ENCODE measurements around the gene NAA60.

The NAA60 gene

GRCh38 chr16:3484318-3485096 is 41.0 kb downstream of the NAA60 start:
- no peak for TF ChIP-seq GATA1 (IDR thresholded peaks at IDR 0.05; ENCODE audit: low read depth, low read length)
- TF ChIP-seq POLR2A (IDR thresholded peaks at IDR 0.05; ENCODE audit: low read length): no peak
- no peak for DNase-seq

- no peak for TF ChIP-seq POLR2A (IDR thresholded peaks at IDR 0.05; ENCODE audit: low read length)
- no peak for TF ChIP-seq GATA1 (IDR thresholded peaks at IDR 0.05; ENCODE audit: low read depth, low read length)
- DNase-seq: no peak
Measured at GRCh38 chr16:3485097-3485745, 41.7 kb downstream of the NAA60 start.

- no peak for DNase-seq
- no peak for TF ChIP-seq GATA1 (IDR thresholded peaks at IDR 0.05; ENCODE audit: low read depth, low read length)
- TF ChIP-seq POLR2A (IDR thresholded peaks at IDR 0.05; ENCODE audit: low read length): no peak
Measured at GRCh38 chr16:3485821-3486505, 42.5 kb downstream of the NAA60 start.

GRCh38 chr16:3486506-3487215 is 43.2 kb downstream of the NAA60 start:
- TF ChIP-seq GATA1 (IDR thresholded peaks at IDR 0.05; ENCODE audit: low read depth, low read length) (no peak), POLR2A (IDR thresholded peaks at IDR 0.05; ENCODE audit: low read length) (no peak)
- DNase-seq: no peak

- no peak for DNase-seq
- TF ChIP-seq POLR2A (IDR thresholded peaks at IDR 0.05; ENCODE audit: low read length): no peak
- TF ChIP-seq GATA1 (IDR thresholded peaks at IDR 0.05; ENCODE audit: low read depth, low read length): no peak
Measured at GRCh38 chr16:3487521-3488410, 44.3 kb downstream of the NAA60 start.

GRCh38 chr16:3488801-3489200 is 45.3 kb downstream of the NAA60 start:
- TF ChIP-seq POLR2A (IDR thresholded peaks at IDR 0.05; ENCODE audit: low read length): no peak
- TF ChIP-seq GATA1 (IDR thresholded peaks at IDR 0.05; ENCODE audit: low read depth, low read length): no peak
- DNase-seq: no peak

DNA sequence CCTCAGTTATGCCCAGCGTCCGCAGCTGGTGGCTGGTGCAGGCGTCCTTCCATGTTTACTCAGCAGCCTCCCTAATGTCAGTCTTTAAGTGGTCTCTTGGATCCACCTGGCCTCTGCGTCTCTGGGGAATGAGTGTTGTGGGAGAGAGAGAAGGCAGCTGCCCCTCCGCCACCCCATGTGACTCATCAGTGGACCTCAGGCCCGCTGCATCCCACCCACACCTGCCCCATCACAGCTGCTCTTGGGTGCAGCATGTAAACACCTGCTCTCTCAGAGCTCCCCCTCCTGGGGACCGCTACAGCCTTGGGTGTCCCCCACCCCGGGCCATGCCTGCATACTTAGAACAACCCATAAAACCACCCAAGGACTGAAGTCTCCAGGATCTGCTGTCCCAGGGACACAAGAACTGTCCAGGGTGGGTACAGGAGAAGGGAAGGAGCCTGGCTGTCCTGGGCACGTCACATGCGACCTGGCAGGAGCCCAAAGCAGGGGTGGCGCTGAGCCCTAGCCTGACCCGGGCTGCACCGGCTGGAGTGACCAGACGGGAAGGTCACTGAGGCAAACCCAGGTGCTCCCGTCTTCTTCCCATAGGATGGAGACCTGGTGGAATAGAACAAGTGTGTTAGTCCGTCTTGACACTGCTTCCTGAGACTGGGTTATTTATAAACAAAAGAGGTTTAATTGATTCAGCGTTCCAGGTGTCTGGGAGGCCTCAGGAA is 47.6 kb downstream of the NAA60 start:
- TF ChIP-seq POLR2A (IDR thresholded peaks at IDR 0.05; ENCODE audit: low read length): no peak
- no peak for TF ChIP-seq GATA1 (IDR thresholded peaks at IDR 0.05; ENCODE audit: low read depth, low read length)
- DNase-seq: no peak

DNA sequence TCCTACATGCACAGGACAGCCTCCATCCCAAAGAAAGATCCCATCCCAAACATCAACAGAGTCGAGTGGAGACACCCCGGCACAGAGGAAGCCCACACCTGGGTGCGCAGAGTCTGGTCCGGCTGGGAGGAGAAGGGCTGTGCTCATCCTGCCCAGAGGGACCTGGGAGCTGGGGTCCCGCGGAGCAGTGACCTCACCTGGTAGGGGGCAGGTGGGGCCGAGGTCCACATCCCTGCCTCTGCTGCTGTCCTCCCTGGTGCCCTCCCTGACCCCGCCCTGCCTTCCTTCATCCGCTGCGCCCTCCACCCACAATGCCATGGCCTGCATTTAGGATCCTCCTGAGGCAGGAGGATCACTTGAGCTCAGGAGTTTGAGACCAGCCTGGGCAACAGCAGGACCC is 48.9 kb downstream of the NAA60 start:
- TF ChIP-seq GATA1 (IDR thresholded peaks at IDR 0.05; ENCODE audit: low read depth, low read length): no peak
- DNase-seq: no peak

DNA sequence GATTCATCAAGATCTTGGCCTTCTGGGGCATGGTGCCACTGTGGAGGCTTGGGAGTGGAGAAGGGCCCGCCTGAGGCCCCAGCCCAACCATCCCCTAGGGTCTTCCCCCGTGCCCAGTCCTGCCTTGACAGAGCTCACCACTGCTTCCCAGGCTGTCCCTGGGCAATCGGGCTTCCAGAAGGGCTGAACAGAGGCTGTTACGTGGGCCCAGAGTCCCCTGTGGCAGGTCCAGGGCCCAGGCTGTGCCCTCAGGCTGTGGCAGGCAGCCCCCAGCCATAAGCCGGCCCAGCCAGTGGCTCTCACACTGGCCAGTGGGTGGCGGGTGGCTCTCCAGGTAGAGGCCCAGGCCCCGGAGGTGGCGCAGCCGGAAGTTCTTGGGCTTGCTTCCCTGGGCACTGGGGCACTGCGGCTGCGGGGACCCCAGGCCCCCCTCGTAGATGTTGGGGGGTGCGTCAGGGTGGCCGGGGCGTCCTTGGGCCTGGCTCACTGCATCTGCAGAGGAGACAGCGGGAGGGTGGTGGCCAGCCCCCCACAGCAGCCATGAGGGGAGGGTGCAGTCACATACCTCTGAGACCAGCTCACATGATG is 51.0 kb downstream of the NAA60 start:
- DNase-seq: no peak
- no peak for TF ChIP-seq GATA1 (IDR thresholded peaks at IDR 0.05; ENCODE audit: low read depth, low read length)

DNA sequence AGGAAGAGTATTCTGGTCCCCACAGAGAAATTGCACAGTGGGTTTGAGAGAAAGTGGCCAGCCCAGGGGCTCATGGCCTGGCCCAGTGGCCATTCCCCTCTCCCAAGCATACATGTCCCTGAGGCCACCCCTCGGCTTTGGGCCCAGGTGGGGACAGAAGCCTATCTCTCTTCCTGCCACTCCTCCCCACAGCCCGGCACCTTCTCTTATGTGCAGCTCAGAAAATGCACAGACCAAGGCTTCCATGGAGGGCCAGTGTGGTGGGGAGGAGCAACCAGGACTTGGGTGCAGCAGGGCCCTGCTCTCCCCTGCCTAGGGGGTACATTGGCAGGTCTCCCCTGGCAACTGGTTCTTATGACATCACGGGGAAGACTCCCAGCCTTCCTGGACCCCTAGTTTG is 51.7 kb downstream of the NAA60 start, which contains the start of gene C16orf90:
TSS of gene C16orf90 (minus strand) at position 314 of the 400 bp plus-strand sequence. CDS start at position 246, 68 bp downstream.
- no peak for TF ChIP-seq POLR2A (IDR thresholded peaks at IDR 0.05; ENCODE audit: low read length)
- DNase-seq: no peak

DNA sequence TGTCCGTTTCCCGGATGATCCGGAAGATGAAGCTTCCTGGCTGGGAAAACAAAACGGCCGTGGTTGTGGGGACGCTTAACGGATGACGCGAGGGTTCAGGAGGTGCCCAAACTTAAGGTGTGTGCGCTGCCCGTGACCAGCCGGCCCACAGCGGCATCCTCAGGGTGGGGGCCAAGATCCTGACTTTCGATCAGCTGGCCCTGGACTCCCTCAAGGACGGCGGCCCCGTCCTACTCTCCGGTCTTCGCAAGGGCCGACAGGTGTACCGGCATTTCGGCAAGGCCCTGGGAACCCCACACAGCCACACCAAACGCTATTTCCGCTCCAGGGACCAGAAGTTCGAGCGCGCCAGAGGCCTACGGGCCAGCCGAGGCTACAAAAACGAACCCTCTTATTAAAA is 52.9 kb downstream of the NAA60 start:
- TF ChIP-seq GATA1 (IDR thresholded peaks at IDR 0.05; ENCODE audit: low read depth, low read length) (no peak), POLR2A (IDR thresholded peaks at IDR 0.05; ENCODE audit: low read length) (no peak)
- no peak for DNase-seq

DNA sequence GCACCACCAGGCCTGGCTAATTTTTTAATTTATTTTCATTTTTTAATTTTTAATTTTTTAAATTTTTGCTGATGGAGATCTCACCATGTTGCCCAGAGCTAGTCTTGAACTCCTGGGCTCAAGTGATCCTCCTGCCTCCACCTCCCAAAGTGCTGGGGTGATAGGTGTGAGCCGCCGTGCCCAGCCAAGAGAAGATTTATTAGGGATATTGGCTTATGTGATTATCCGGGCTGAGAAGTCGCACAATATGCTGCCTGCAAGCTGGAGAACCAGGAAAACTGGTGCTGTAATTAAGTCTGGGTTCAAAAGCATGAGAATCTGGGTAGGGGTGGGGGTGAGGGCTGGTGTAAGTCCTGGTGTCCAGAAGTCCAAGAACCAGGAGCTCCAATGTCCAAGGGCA is 54.3 kb downstream of the NAA60 start:
- DNase-seq: no peak
- TF ChIP-seq POLR2A (IDR thresholded peaks at IDR 0.05; ENCODE audit: low read length): no peak
- TF ChIP-seq GATA1 (IDR thresholded peaks at IDR 0.05; ENCODE audit: low read depth, low read length): no peak
